SK-N-SH treated with all-trans-retinoic acid at 6 μM for 48 hours (cell line): Measurements from ENCODE around the gene GGTLC2.
"Not testable (repeated sequence)": the region's sequence is repeated elsewhere in the genome, so short reads cannot be mapped to it uniquely, and the experiment has no call there.

Source experiments
- ATAC-seq: fragments of 200-7000 bp; cut with Tn5 transposase; 3 replicates; pipeline ENCODE4 v1.9.1; 2020; ENCODE audit warnings: mild to moderate bottlenecking, moderate library complexity
- ARNTL ChIP-seq: fragments of 450-650 bp; formaldehyde crosslinking; IDR thresholded peaks from 2 replicates; pipeline ENCODE4 v1.5.0; 2020; ENCODE audit warnings: low read depth, mild to moderate bottlenecking, moderate library complexity, borderline replicate concordance
- BACH2 ChIP-seq: fragments of 250-450 bp; sonication (Bioruptor Pico); IDR thresholded peaks from 2 replicates; pipeline ENCODE4 v1.9.0; 2021; ENCODE audit warnings: mild to moderate bottlenecking, borderline replicate concordance
- CREB5 ChIP-seq: fragments of 250-450 bp; sonication (Bioruptor Pico); IDR thresholded peaks from 2 replicates; pipeline ENCODE4 v1.5.1; 2020; ENCODE audit warnings: low read depth, mild to moderate bottlenecking, moderate library complexity
- CSDC2 ChIP-seq: fragments of 250-450 bp; sonication (Bioruptor Pico); IDR thresholded peaks from 2 replicates; pipeline ENCODE4 v1.5.0; 2020; ENCODE audit warnings: mild to moderate bottlenecking, moderate library complexity
- CSRNP3 ChIP-seq: fragments of 250-450 bp; sonication (Bioruptor Pico); IDR thresholded peaks from 2 replicates; pipeline ENCODE4 v1.5.1; 2021; ENCODE audit warnings: mild to moderate bottlenecking, moderate library complexity
- ESRRG ChIP-seq: fragments of 250-450 bp; sonication (Bioruptor Pico); IDR thresholded peaks from 2 replicates; pipeline ENCODE4 v1.6.1; 2021; ENCODE audit warnings: mild to moderate bottlenecking
- GLIS3 ChIP-seq: fragments of 250-450 bp; sonication (Bioruptor Pico); IDR thresholded peaks from 2 replicates; pipeline ENCODE4 v1.5.0; 2020; ENCODE audit warnings: mild to moderate bottlenecking, moderate library complexity
- OSR1 ChIP-seq: fragments of 250-450 bp; sonication (Bioruptor Pico); IDR thresholded peaks from 2 replicates; pipeline ENCODE4 v1.8.0; 2022; ENCODE audit warnings: moderate library complexity, mild to moderate bottlenecking, inconsistent platforms
- PATZ1 ChIP-seq: fragments of 250-450 bp; sonication (Bioruptor Pico); IDR thresholded peaks from 2 replicates; pipeline ENCODE4 v1.8.0; 2020; ENCODE audit warnings: mild to moderate bottlenecking, moderate library complexity, borderline replicate concordance
- POU6F1 ChIP-seq: fragments of 250-450 bp; sonication (Bioruptor Pico); IDR thresholded peaks from 2 replicates; pipeline ENCODE4 v1.8.0; 2021; ENCODE audit warnings: low read depth, mild to moderate bottlenecking, moderate library complexity, borderline replicate concordance
- PPARA ChIP-seq: fragments of 250-450 bp; sonication (Bioruptor Pico); IDR thresholded peaks from 2 replicates; pipeline ENCODE4 v1.5.0; 2020; ENCODE audit warnings: mild to moderate bottlenecking, borderline replicate concordance
- RARB ChIP-seq: fragments of 250-450 bp; sonication (Bioruptor Pico); IDR thresholded peaks from 2 replicates; pipeline ENCODE4 v1.8.0; 2021; ENCODE audit warnings: mild to moderate bottlenecking, moderate library complexity
- SNAI2 ChIP-seq: fragments of 250-450 bp; sonication (Bioruptor Pico); IDR thresholded peaks from 2 replicates; pipeline ENCODE4 v1.5.0; 2020; ENCODE audit warnings: mild to moderate bottlenecking, moderate library complexity
- TSHZ2 ChIP-seq: fragments of 250-450 bp; sonication (Bioruptor Pico); IDR thresholded peaks from 2 replicates; pipeline ENCODE4 v1.5.0; 2020; ENCODE audit warnings: mild to moderate bottlenecking, moderate library complexity
- ZC3H10 ChIP-seq: fragments of 250-450 bp; sonication (Bioruptor Pico); IDR thresholded peaks from 2 replicates; pipeline ENCODE4 v1.5.1; 2021; ENCODE audit warnings: mild to moderate bottlenecking, moderate library complexity
- ZFP3 ChIP-seq: fragments of 250-450 bp; sonication (Bioruptor Pico); IDR thresholded peaks from 2 replicates; pipeline ENCODE4 v1.5.0; 2020; ENCODE audit warnings: mild to moderate bottlenecking, moderate library complexity
- ZFP30 ChIP-seq: fragments of 450-650 bp; formaldehyde crosslinking; IDR thresholded peaks from 2 replicates; pipeline ENCODE4 v1.5.0; 2022; ENCODE audit warnings: mild to moderate bottlenecking, moderate library complexity
- ZNF565 ChIP-seq: fragments of 450-650 bp; formaldehyde crosslinking; conservative IDR thresholded peaks from 2 replicates; pipeline ENCODE4 v1.5.0; 2020; ENCODE audit warnings: low read depth, mild to moderate bottlenecking, moderate library complexity
- ZNF70 ChIP-seq: fragments of 450-650 bp; formaldehyde crosslinking; IDR thresholded peaks from 2 replicates; pipeline ENCODE4 v1.5.0; 2020; ENCODE audit warnings: mild to moderate bottlenecking, moderate library complexity
- ZNF8 ChIP-seq: fragments of 450-650 bp; formaldehyde crosslinking; IDR thresholded peaks from 2 replicates; pipeline ENCODE4 v1.5.0; 2020; ENCODE audit warnings: mild to moderate bottlenecking, moderate library complexity

Gene GGTLC2

GRCh38 chr22:22618923-22619322, 25.5 kb upstream of the GGTLC2 start:
- ATAC-seq = no peak
- TF ChIP-seq ARNTL (CRISPR knock-in tag) (no peak), BACH2 (CRISPR knock-in tag) (no peak), OSR1 (CRISPR knock-in tag) (no peak), ZFP30 (no peak), CREB5 (no peak), ZNF8 (CRISPR knock-in tag) (no peak), PATZ1 (CRISPR knock-in tag) (no peak), ESRRG (CRISPR knock-in tag) (no peak), RARB (no peak), TSHZ2 (CRISPR knock-in tag) (no peak), ZC3H10 (CRISPR knock-in tag) (no peak), CSDC2 (no peak), ZNF70 (CRISPR knock-in tag) (no peak)

- TF ChIP-seq ZFP3 (CRISPR knock-in tag) (no peak), GLIS3 (no peak), ZNF8 (CRISPR knock-in tag) (no peak), POU6F1 (CRISPR knock-in tag) (no peak), ARNTL (CRISPR knock-in tag) (no peak), CSRNP3 (CRISPR knock-in tag) (no peak), PPARA (CRISPR knock-in tag) (no peak), CSDC2 (no peak), ZNF565 (no peak), SNAI2 (CRISPR knock-in tag) (no peak), CREB5 (no peak), BACH2 (CRISPR knock-in tag) (no peak), OSR1 (CRISPR knock-in tag) (no peak), RARB (no peak)
Measured at GRCh38 chr22:22619765-22620414, 24.5 kb upstream of the GGTLC2 start.

GRCh38 chr22:22628546-22629495, 15.6 kb upstream of the GGTLC2 start:
- not testable (repeated sequence) for ATAC-seq

More at GRCh38 chr22:22619765-22620414, 24.5 kb upstream of the GGTLC2 start:
- ATAC-seq = no peak

GRCh38 chr22:22631223-22631652, 13.2 kb upstream of the GGTLC2 start:
- not testable (repeated sequence) for ATAC-seq

GRCh38 chr22:22632226-22632625, 12.2 kb upstream of the GGTLC2 start:
- not testable (repeated sequence) for ATAC-seq

GRCh38 chr22:22633533-22633932, 10.9 kb upstream of the GGTLC2 start:
- ATAC-seq = not testable (repeated sequence)

GRCh38 chr22:22636260-22636659, 8.2 kb upstream of the GGTLC2 start:
- not testable (repeated sequence) for ATAC-seq
